Measurements from ENCODE around the gene FOSL2. TPM values are rescaled to one million over a fixed set of nuclear protein-coding genes. Genes with fewer than 3 reads are reported as not detected.

FOSL2 gene
- total RNA-seq, 5 donors from 2014 or later (not counting 1 experiment from before 2014, with no cell fraction given): 9.7 to 144 (median 18.5) TPM

DNA sequence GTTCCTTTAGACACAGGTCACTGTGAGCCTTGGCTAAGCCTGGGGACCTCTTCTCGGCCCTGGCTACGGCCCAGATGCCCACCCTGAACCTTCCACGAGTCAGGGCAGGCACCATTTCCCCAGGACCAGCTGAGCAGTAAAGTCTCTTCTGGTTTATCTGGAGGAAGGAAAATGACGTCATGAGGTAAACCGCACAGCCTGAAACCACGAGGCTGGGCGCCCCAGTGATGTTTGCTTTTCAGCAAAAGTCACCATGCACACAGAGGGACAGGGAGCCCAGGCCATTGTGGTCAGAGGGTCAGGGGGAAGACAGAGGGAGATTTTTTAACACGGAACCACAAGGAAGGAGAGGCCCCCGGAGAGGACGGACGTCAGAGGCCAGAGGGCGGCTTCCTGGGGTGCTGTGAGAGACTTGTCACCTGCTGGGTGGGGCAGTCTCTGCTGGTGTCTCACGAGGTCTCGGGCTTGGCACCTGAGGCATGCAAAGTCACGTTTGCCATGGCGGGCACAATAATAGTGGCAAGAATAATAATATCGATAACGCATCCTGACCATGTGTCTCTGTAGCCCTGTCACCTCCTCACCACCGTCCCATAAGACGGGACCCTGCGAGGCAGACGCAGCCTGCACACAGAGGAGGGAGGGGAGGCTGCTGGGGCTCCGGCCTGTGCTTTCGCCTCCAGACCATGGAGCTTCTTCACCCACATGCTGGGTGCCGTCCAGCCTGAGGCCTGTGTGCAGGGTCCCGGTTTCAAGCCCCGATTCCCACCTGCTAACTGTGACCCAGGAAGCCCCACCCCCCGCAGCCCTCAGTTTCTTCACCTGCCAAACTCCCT is 33.2 kb upstream of the FOSL2 start:
- Histone ChIP-seq H3K9me3 (no peaks in the 10 kb centered on the region), H3K27ac (ENCODE audit: low read length) (peak overlapping the region; percentile 92), H3K36me3 (ENCODE audit: control insufficient read depth in 2 of 2, extremely low read depth in 1 of 2, insufficient read depth in 1 of 2, low read length in 1 of 2) (no peaks in the 10 kb centered on the region), H3K27me3 (replicated peaks in 1 of 2; ENCODE audit: control insufficient read depth in 2 of 2, extremely low read depth in 1 of 2, insufficient read depth in 2 of 2, low read length in 1 of 2) (peaks cover 0 to 20% of the 10 kb centered on the region in 2 experiments), H3K4me3 (ENCODE audit: control insufficient read depth in 1 of 2, extremely low read depth in 1 of 2, low read length in 1 of 2) (peak overlapping the region; percentile 26 to 61), H3K4me1 (ENCODE audit: control insufficient read depth in 1 of 2, extremely low read depth in 1 of 2, insufficient read depth in 2 of 2, low read length in 2 of 2) (peaks cover 23 to 79% of the 10 kb centered on the region in 2 experiments)
- H3K36me3 Mint-ChIP-seq: no peaks in the 10 kb centered on the region
- peaks cover 49 to 74% (median 51%) of the 10 kb centered on the region in 3 donors for H3K4me1 Mint-ChIP-seq
- no peaks in the 10 kb centered on the region for H3K9me3 Mint-ChIP-seq
- peak; percentile 70 to 87 (median 82) for ATAC-seq (replicated peaks in 1 of 4)
- POLR2A ChIA-PET: no interaction called here
- 26% methylated on average over 18 of the region's 28 CpGs for WGBS (ENCODE audit: insufficient coverage)
- no peaks in the 10 kb centered on the region for H3K27me3 Mint-ChIP-seq
- peak overlapping the region; percentile 71 to 91 for H3K27ac Mint-ChIP-seq
- peak; percentile 56 to 92 (median 78) for DNase-seq
- H3K4me3 Mint-ChIP-seq: peak overlapping the region; percentile 66 to 80 (median 78)
- CTCF ChIA-PET: interaction anchor here in 1 of 2 donors (0.6 kb wide), 1 partner anchor 207 kb away, joined by 3 read pairs; no protein-coding TSS in a partner anchor

DNA sequence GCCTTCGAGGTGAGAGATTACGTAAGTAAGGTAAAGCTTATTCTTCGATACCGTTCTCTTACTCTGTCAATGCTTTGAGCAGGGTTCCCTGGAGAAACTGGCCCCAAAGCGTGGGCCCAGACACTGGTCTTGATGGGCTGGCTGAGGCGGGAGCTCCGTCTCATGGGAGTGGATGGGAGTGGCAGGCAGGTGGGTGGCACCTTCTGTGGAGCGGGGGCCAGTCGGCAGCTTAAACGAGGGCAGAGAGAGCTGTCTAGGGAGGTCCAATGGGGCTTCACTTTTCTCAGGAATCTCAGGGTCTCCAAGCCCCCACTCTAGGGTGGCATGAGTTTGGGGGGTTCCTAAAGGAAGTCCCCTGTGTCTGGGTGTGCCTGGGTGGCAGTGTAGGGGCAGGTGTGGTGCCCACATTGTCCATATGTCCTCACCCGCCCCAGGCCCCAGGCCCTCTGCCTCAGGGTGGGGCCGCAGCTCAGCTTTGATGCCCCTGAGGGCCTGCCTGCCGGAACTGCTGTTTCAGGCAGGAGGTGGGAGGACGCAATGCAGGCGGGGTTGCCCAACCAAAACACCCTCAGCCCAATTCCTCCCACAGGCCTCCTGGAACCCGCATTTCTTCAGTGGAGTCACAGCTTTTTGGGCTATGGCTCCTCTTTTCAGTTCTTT is 32.5 kb upstream of the FOSL2 start:
- H3K27me3 Mint-ChIP-seq: no peaks in the 10 kb centered on the region
- ChIA-PET CTCF (no interaction called here), POLR2A (interaction anchor here in 1 of 2 donors (0.5 kb wide), 1 partner anchor 934 kb away, joined by 4 read pairs; no protein-coding TSS in a partner anchor)
- H3K36me3 Mint-ChIP-seq: no peaks in the 10 kb centered on the region
- WGBS (ENCODE audit: insufficient coverage): 91% methylated on average over 10 of the region's 16 CpGs
- Histone ChIP-seq H3K4me1 (ENCODE audit: control insufficient read depth in 1 of 2, extremely low read depth in 1 of 2, insufficient read depth in 2 of 2, low read length in 2 of 2) (peaks cover 26 to 86% of the 10 kb centered on the region in 2 experiments), H3K36me3 (ENCODE audit: control insufficient read depth in 2 of 2, extremely low read depth in 1 of 2, insufficient read depth in 1 of 2, low read length in 1 of 2) (no peaks in the 10 kb centered on the region), H3K27me3 (replicated peaks in 1 of 2; ENCODE audit: control insufficient read depth in 2 of 2, extremely low read depth in 1 of 2, insufficient read depth in 2 of 2, low read length in 1 of 2) (peaks cover 0 to 20% of the 10 kb centered on the region in 2 experiments), H3K27ac (ENCODE audit: low read length) (peak overlapping the region; percentile 92), H3K4me3 (ENCODE audit: control insufficient read depth in 1 of 2, extremely low read depth in 1 of 2, low read length in 1 of 2) (no peak overlapping the region), H3K9me3 (no peaks in the 10 kb centered on the region)
- peak overlapping the region in 1 of 2 donors; percentile 11 for H3K27ac Mint-ChIP-seq
- peaks cover 57 to 77% (median 58%) of the 10 kb centered on the region in 3 donors for H3K4me1 Mint-ChIP-seq
- ATAC-seq (replicated peaks in 1 of 4) (no peak), DNase-seq (peak in 2 of 35 experiments; percentile 16 to 19)
- no peaks in the 10 kb centered on the region for H3K9me3 Mint-ChIP-seq
- H3K4me3 Mint-ChIP-seq: peak overlapping the region in 1 of 3 donors; percentile 78

DNA sequence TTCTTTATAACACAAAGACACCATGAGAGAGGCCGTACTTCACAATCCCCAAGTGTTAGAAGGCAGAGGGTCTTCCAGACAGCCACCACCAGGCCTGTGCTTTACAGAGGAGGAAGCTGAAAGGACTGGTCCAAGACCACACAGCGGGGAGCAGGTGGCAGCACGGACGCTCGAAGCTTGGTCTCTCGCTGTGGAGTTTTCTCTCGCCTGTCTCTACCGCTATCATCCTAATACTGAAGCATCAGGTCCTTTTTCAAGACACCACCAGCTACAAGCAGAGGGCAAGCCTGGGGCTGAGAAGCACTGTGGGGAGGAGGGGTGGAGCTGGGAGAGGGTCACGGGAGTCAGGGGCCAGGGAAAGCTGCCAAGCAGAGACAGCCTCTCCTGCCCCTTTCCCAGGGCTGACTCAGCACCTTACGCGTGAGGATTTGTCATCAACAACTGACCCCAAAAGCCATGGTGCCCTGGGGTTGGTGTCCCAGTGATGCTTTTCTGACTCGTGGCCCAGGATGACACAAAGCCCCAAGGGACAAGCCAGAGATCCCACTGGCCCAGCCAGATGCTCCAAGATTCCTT is 31.9 kb upstream of the FOSL2 start:
- ChIA-PET POLR2A (interaction anchor here in 1 of 2 donors (0.5 kb wide), 1 partner anchor 935 kb away, joined by 4 read pairs; no protein-coding TSS in a partner anchor), CTCF (no interaction called here)
- Histone ChIP-seq H3K4me3 (ENCODE audit: control insufficient read depth in 1 of 2, extremely low read depth in 1 of 2, low read length in 1 of 2) (no peak overlapping the region), H3K27me3 (replicated peaks in 1 of 2; ENCODE audit: control insufficient read depth in 2 of 2, extremely low read depth in 1 of 2, insufficient read depth in 2 of 2, low read length in 1 of 2) (peaks cover 0 to 20% of the 10 kb centered on the region in 2 experiments), H3K4me1 (ENCODE audit: control insufficient read depth in 1 of 2, extremely low read depth in 1 of 2, insufficient read depth in 2 of 2, low read length in 2 of 2) (peaks cover 32 to 87% of the 10 kb centered on the region in 2 experiments), H3K36me3 (ENCODE audit: control insufficient read depth in 2 of 2, extremely low read depth in 1 of 2, insufficient read depth in 1 of 2, low read length in 1 of 2) (no peaks in the 10 kb centered on the region), H3K27ac (ENCODE audit: low read length) (peak overlapping the region; percentile 92), H3K9me3 (no peaks in the 10 kb centered on the region)
- Mint-ChIP-seq H3K36me3 (no peaks in the 10 kb centered on the region), H3K27ac (peak overlapping the region in 1 of 2 donors; percentile 11), H3K27me3 (no peaks in the 10 kb centered on the region), H3K4me1 (peaks cover 63 to 82% (median 63%) of the 10 kb centered on the region in 3 donors), H3K9me3 (no peaks in the 10 kb centered on the region), H3K4me3 (peak overlapping the region in 1 of 3 donors; percentile 45)
- no peak for ATAC-seq (replicated peaks in 1 of 4)
- 98% methylated on average over 4 of the region's 12 CpGs for WGBS (ENCODE audit: insufficient coverage)
- no peak for DNase-seq

DNA sequence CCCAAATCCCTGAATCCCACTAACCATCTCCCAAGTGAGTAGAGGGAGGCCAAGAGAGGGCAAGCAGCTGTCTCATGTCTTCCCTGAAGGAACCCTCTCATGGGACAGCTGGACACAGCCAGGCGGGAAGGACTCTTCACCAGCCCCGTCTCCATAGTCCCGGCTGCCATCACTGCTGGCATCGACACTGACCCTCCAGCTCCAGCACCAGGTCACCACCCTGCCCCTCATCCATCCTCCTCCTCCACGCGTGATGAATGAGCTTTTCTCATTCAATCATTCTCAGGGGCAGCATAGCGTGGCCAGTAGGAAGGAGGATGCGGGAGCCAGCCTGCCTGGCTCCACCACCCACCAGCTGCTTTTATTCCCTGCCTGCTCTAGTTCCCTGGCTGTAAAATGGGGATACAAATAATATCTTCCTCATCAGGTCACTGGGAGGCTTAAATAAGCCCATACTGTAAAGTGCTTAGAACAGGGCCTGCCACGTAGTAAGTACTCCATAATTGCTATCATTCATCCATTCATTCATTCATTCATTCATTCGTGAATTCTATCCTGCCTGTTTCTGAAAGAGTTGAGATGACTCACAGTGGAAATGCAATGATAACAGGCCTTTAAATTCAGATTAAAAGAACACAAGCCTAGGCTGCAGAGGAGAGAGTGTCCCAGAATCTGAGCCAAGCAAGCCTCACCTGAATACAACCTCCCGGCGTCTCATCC is 30.5 kb upstream of the FOSL2 start:
- POLR2A ChIA-PET: no interaction called here
- Mint-ChIP-seq H3K4me1 (peaks cover 73 to 88% (median 76%) of the 10 kb centered on the region in 3 donors), H3K27me3 (no peaks in the 10 kb centered on the region), H3K4me3 (peak overlapping the region in 1 of 3 donors; percentile 15), H3K9me3 (no peaks in the 10 kb centered on the region), H3K27ac (no peak overlapping the region), H3K36me3 (no peaks in the 10 kb centered on the region)
- Histone ChIP-seq H3K9me3 (no peaks in the 10 kb centered on the region), H3K4me1 (ENCODE audit: control insufficient read depth in 1 of 2, extremely low read depth in 1 of 2, insufficient read depth in 2 of 2, low read length in 2 of 2) (peaks cover 41 to 87% of the 10 kb centered on the region in 2 experiments), H3K27me3 (replicated peaks in 1 of 2; ENCODE audit: control insufficient read depth in 2 of 2, extremely low read depth in 1 of 2, insufficient read depth in 2 of 2, low read length in 1 of 2) (peaks cover 0 to 20% of the 10 kb centered on the region in 2 experiments), H3K27ac (ENCODE audit: low read length) (no peak overlapping the region), H3K4me3 (ENCODE audit: control insufficient read depth in 1 of 2, extremely low read depth in 1 of 2, low read length in 1 of 2) (no peak overlapping the region), H3K36me3 (ENCODE audit: control insufficient read depth in 2 of 2, extremely low read depth in 1 of 2, insufficient read depth in 1 of 2, low read length in 1 of 2) (no peaks in the 10 kb centered on the region)
- CTCF ChIA-PET: interaction anchor here in 1 of 2 donors (0.5 kb wide), 1 partner anchor 209 kb away, joined by 4 read pairs; no protein-coding TSS in a partner anchor
- no peak for ATAC-seq (replicated peaks in 1 of 4)
- no peak for DNase-seq
- WGBS (ENCODE audit: insufficient coverage): 50% methylated on average over 2 of the region's 12 CpGs

DNA sequence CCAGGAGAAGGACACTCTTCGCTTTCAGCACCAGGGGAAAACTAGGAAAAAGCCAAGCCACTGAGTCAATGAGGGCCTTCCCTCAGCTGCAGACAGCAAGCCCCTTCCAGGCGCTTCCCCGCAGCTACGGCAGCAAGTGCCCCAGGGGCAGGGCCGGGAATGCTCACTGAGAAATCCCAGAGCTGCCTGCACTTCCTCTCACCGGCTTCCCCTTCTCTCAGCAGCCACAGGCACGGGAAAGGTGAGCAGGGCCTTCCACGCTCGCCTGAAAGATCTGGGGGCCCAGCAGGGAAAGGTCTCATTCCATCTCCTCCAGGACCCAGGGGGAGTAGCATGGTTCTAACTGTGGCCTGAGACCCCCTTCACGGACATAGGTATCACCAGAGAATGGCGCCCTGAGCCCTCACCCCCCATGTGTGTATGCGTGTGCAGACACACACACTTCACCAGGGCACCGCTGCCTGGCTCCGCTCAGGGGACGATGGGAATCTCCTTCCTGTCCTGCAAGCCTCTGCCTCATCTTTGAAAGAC is 29.6 kb upstream of the FOSL2 start:
- no peak for DNase-seq
- H3K36me3 ChIP-seq (ENCODE audit: control insufficient read depth in 2 of 2, extremely low read depth in 1 of 2, insufficient read depth in 1 of 2, low read length in 1 of 2): no peaks in the 10 kb centered on the region
- H3K4me1 Mint-ChIP-seq: peaks cover 79 to 91% (median 84%) of the 10 kb centered on the region in 3 donors
- no peak overlapping the region for H3K4me3 ChIP-seq (ENCODE audit: control insufficient read depth in 1 of 2, extremely low read depth in 1 of 2, low read length in 1 of 2)
- no peaks in the 10 kb centered on the region for H3K9me3 Mint-ChIP-seq
- H3K4me3 Mint-ChIP-seq: no peak overlapping the region
- H3K27ac Mint-ChIP-seq: no peak overlapping the region
- ChIA-PET POLR2A (no interaction called here), CTCF (no interaction called here)
- no peaks in the 10 kb centered on the region for H3K27me3 Mint-ChIP-seq
- H3K27ac ChIP-seq (ENCODE audit: low read length): no peak overlapping the region
- no peak for ATAC-seq (replicated peaks in 1 of 4)
- WGBS (ENCODE audit: insufficient coverage): 95% methylated on average over 10 of the region's 15 CpGs
- no peaks in the 10 kb centered on the region for H3K9me3 ChIP-seq
- H3K27me3 ChIP-seq (replicated peaks in 1 of 2; ENCODE audit: control insufficient read depth in 2 of 2, extremely low read depth in 1 of 2, insufficient read depth in 2 of 2, low read length in 1 of 2): peaks cover 0 to 20% of the 10 kb centered on the region in 2 experiments
- H3K4me1 ChIP-seq (ENCODE audit: control insufficient read depth in 1 of 2, extremely low read depth in 1 of 2, insufficient read depth in 2 of 2, low read length in 2 of 2): peaks cover 41 to 95% of the 10 kb centered on the region in 2 experiments
- no peaks in the 10 kb centered on the region for H3K36me3 Mint-ChIP-seq

All from T-cell (primary cell).